K562 (cell line): Measurements from ENCODE around the gene PID1. TPM values are rescaled to one million over a fixed set of nuclear protein-coding genes. Genes with fewer than 3 reads are reported as not detected.

ENCODE experiments used
- ATAC-seq: fragments of 200-7000 bp; cut with Tn5 transposase; 3 replicates; pipeline ENCODE4 v1.9.1; 2020; ENCODE audit warnings: moderate library complexity
- BruUV-seq: library from RNA; stranded (reverse); fragments of 400-500 nt; replicated peaks from 2 replicates; lab custom pipeline; 2021; lab: Mats Ljungman, UMichigan
- CTCF ChIA-PET: fragments of 300-600 bp; formaldehyde crosslinking; extraction: SDS; loops from one replicate; lab custom pipeline; 2021; ENCODE audit warnings: low intra/inter-chr PET ratio; lab: Yijun Ruan, JAX
- POLR2A ChIA-PET: fragments of 300-600, 350-650 bp; sonication (Branson Sonifier 250); formaldehyde crosslinking; extraction: SDS; loops from one replicate; lab custom pipeline; 2021; ENCODE audit warnings: antibody characterized with exemption, inconsistent platforms; lab: Yijun Ruan, JAX
- DNase-seq, 4 experiments: peaks; one replicate each; pipeline versions ENCODE4 v3.0.0 to v3.0.0-alpha.2; 2011 to 2018; ENCODE audit warnings: low spot score in 3 of 4, mixed read lengths in 3 of 4; ENCODE audit errors: extremely low read depth in 1 of 4
- FAIRE-seq: peaks from 2 replicates; lab custom pipeline; 2011; peaks lifted over from hg19 to GRCh38; lab: Jason Lieb, UNC
- H2AFZ ChIP-seq: 2 replicates; pipeline ENCODE4 v1.6.0; 2011; ENCODE audit warnings: low read depth, low read length, control low read depth, inconsistent platforms
- H3K27ac ChIP-seq: fragments of 200-600 bp; 3 replicates; pipeline ENCODE4 v1.8.0; 2011; ENCODE audit warnings: low read depth, mild to moderate bottlenecking, control low read depth, inconsistent platforms, low read length, moderate library complexity, mixed read lengths; ENCODE audit errors: extremely low read depth
- H3K27me3 ChIP-seq, 2 experiments: fragments of 300-600 bp in 1 of 2; 2 replicates in 1 of 2; 3 replicates in 1 of 2; pipeline versions ENCODE4 v1.6.0 to v1.8.0; 2011; ENCODE audit warnings: inconsistent platforms in 2 of 2, low read length in 2 of 2, mild to moderate bottlenecking in 1 of 2, mixed read lengths in 1 of 2, moderate library complexity in 1 of 2; ENCODE audit not compliant: control insufficient read depth in 2 of 2, insufficient read depth in 2 of 2
- H3K36me3 ChIP-seq: fragments of 300-600 bp; 3 replicates; pipeline ENCODE4 v1.8.0; 2011; ENCODE audit warnings: mild to moderate bottlenecking, low read length, inconsistent platforms; ENCODE audit not compliant: control insufficient read depth, insufficient read depth
- H3K4me1 ChIP-seq, 2 experiments: fragments of 200-600 bp in 1 of 2; replicated peaks in 1 of 2; 2 replicates in 1 of 2; 3 replicates in 1 of 2; pipeline versions ENCODE4 v1.5.1 to v1.8.0; 2011; ENCODE audit warnings: inconsistent platforms in 2 of 2, low read length in 2 of 2, mild to moderate bottlenecking in 1 of 2, mixed read lengths in 1 of 2, moderate library complexity in 1 of 2; ENCODE audit not compliant: control insufficient read depth in 2 of 2, insufficient read depth in 2 of 2
- H3K4me2 ChIP-seq: 2 replicates; pipeline ENCODE4 v1.6.1; 2011; ENCODE audit warnings: low read length, control low read depth, inconsistent platforms, mixed read lengths; ENCODE audit not compliant: insufficient read depth
- H3K4me3 ChIP-seq: fragments of 200-600 bp; sonication (generic), shearing (Covaris generic); 2 replicates; pipeline ENCODE4 v1.5.1; 2016; ENCODE audit warnings: control low read depth, inconsistent platforms
- H3K79me2 ChIP-seq: fragments of 200-600 bp; 3 replicates; pipeline ENCODE4 v1.8.0; 2011; ENCODE audit warnings: low read length, inconsistent platforms; ENCODE audit not compliant: control insufficient read depth, insufficient read depth
- H3K9ac ChIP-seq, 2 experiments: 2 replicates each; pipeline versions ENCODE4 v1.6.0 to v1.6.1; 2011; ENCODE audit warnings: low read depth in 2 of 2, low read length in 2 of 2, control low read depth in 1 of 2, inconsistent platforms in 1 of 2, mild to moderate bottlenecking in 1 of 2, mixed read lengths in 1 of 2; ENCODE audit not compliant: insufficient read depth in 1 of 2
- H3K9me1 ChIP-seq: one replicate; pipeline ENCODE4 v1.6.0; 2011; ENCODE audit warnings: inconsistent platforms, mild to moderate bottlenecking, low read length, moderate library complexity; ENCODE audit not compliant: control insufficient read depth, insufficient read depth
- H3K9me3 ChIP-seq: replicated peaks from 2 replicates; pipeline ENCODE4 v1.5.1; 2011; ENCODE audit warnings: low read depth, low read length, inconsistent platforms; ENCODE audit not compliant: control insufficient read depth, insufficient read depth
- H4K20me1 ChIP-seq: replicated peaks from 2 replicates; pipeline ENCODE4 v1.6.1; 2011; ENCODE audit warnings: low read length, inconsistent platforms, mixed read lengths; ENCODE audit not compliant: control insufficient read depth, insufficient read depth
- BRD4 ChIP-seq: fragments of 200-600 bp; sonication (generic); IDR thresholded peaks from 2 replicates; pipeline ENCODE4 v1.6.1; 2017; ENCODE audit warnings: inconsistent platforms
- FOS ChIP-seq: IDR thresholded peaks from 3 replicates; pipeline ENCODE4 v1.6.1; 2011; ENCODE audit not compliant: insufficient read length; ENCODE audit errors: extremely low read depth
- ZNF224 ChIP-seq: sonication (generic); formaldehyde crosslinking; IDR thresholded peaks from 2 replicates; pipeline ENCODE4 v1.8.0; 2022; ENCODE audit warnings: mild to moderate bottlenecking, missing genetic modification reagents
- ZNF282 ChIP-seq: sonication (generic); formaldehyde crosslinking; IDR thresholded peaks from 2 replicates; pipeline ENCODE4 v1.8.1; 2023; ENCODE audit warnings: missing genetic modification reagents
- ZNF830 ChIP-seq: fragments of 250-450 bp; sonication (Bioruptor Pico); IDR thresholded peaks from 2 replicates; pipeline ENCODE4 v1.5.0; 2021; ENCODE audit warnings: mild to moderate bottlenecking
- WGBS: fragments of 100-300 bp; shearing (Covaris generic); methylation state at CpG from one replicate; pipeline ENCODE4 v1.1.6; 2016; ENCODE audit warnings: low coverage, mixed read lengths; ENCODE audit not compliant: insufficient coverage; ENCODE audit errors: missing lambda C conversion rate; 5-methylcytosine and 5-hydroxymethylcytosine counted together
- in situ Hi-C: fragments of 300-500 bp; cut with MboI; formaldehyde crosslinking; loops from 4 replicates; pipeline ENCODE4 v1.15.0; 2018; ENCODE audit warnings: inconsistent platforms, mixed read lengths
- intact Hi-C: fragments of 100-400 bp; cut with micrococcal nuclease; formaldehyde crosslinking; loops from 2 replicates; pipeline ENCODE4 v1.14.2; 2022
- polyA plus RNA-seq, 8 experiments: library from polyadenylated mRNA; depleted of rRNA in 4 of 8; stranded (reverse) in 5 of 8; unstranded in 3 of 8; fragments of >200 nt; fragmentation: Nextera tagmentation in 2 of 8; fragmentation: Illumina TruSeq in 1 of 8; extraction: Ambion mirVana in 2 of 8; extraction: Trizol in 1 of 8; gene quantifications; 2 replicates each; pipeline versions ENCODE4 v1.2.1 to v1.2.3, GENCODE V29; 2011 to 2014; ENCODE audit warnings: inconsistent platforms in 1 of 8, missing spikeins in 1 of 8
- total RNA-seq, 7 experiments: library from RNA; depleted of rRNA in 6 of 7; stranded (reverse); fragments of >200 nt in 6 of 7; fragmentation: Illumina TruSeq in 2 of 7; extraction: Trizol in 2 of 7; gene quantifications; 2 replicates each; pipeline versions ENCODE4 v1.2.1 to v1.2.3, GENCODE V29; 2011 to 2021; ENCODE audit warnings: low replicate concordance in 1 of 7
- TF ChIP-seq, protein P1 (sequence below): fragments of 450-650 bp; IDR thresholded peaks from 2 replicates; pipeline ENCODE4 v1.6.1; 2017; ENCODE audit warnings: antibody characterized with exemption, mild to moderate bottlenecking

PID1 gene
- total and polyA plus RNA-seq, 9 of the 15 experiments (the other 6 are each of a cell fraction or from before 2014, with no cell fraction given) = not detected

- TF ChIP-seq, protein P1, sequence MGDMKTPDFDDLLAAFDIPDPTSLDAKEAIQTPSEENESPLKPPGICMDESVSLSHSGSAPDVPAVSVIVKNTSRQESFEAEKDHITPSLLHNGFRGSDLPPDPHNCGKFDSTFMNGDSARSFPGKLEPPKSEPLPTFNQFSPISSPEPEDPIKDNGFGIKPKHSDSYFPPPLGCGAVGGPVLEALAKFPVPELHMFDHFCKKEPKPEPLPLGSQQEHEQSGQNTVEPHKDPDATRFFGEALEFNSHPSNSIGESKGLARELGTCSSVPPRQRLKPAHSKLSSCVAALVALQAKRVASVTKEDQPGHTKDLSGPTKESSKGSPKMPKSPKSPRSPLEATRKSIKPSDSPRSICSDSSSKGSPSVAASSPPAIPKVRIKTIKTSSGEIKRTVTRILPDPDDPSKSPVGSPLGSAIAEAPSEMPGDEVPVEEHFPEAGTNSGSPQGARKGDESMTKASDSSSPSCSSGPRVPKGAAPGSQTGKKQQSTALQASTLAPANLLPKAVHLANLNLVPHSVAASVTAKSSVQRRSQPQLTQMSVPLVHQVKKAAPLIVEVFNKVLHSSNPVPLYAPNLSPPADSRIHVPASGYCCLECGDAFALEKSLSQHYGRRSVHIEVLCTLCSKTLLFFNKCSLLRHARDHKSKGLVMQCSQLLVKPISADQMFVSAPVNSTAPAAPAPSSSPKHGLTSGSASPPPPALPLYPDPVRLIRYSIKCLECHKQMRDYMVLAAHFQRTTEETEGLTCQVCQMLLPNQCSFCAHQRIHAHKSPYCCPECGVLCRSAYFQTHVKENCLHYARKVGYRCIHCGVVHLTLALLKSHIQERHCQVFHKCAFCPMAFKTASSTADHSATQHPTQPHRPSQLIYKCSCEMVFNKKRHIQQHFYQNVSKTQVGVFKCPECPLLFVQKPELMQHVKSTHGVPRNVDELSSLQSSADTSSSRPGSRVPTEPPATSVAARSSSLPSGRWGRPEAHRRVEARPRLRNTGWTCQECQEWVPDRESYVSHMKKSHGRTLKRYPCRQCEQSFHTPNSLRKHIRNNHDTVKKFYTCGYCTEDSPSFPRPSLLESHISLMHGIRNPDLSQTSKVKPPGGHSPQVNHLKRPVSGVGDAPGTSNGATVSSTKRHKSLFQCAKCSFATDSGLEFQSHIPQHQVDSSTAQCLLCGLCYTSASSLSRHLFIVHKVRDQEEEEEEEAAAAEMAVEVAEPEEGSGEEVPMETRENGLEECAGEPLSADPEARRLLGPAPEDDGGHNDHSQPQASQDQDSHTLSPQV = no peak
- no peak for TF ChIP-seq FOS
- no peak for TF ChIP-seq ZNF224 (CRISPR knock-in tag)
These were observed 111.7 kb downstream of the PID1 start (continued) for GRCh38 chr2:229159405-229159804.

DNA sequence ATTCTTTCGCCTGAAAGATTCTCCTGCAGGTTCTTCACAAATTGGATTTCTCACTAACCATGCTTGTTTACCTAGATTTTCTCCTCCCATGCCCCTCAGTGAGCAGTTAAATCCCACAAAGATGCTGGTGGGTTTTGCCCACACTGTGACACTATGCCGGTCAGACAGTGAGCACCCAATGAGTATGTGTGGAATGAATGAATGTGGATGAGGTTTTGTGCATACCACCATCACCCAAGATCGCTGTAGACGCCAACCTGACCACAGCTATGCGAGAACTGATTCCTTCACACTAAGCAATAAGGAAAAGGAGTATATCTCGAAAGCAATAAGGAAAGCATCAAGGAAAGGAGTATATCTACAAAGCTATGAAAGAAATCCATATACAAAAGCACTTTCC is 116.7 kb downstream of the PID1 start:
- H3K4me3 ChIP-seq = no peak overlapping the region
- no peak overlapping the region for H3K27ac ChIP-seq
- no TSS peak for BruUV-seq
- H3K9ac ChIP-seq = no peak overlapping the region
- no peaks in the 10 kb centered on the region for H3K9me3 ChIP-seq
- H3K9me1 ChIP-seq = no peaks in the 10 kb centered on the region
- H3K27me3 ChIP-seq = no peaks in the 10 kb centered on the region
- H2AFZ ChIP-seq = no peak overlapping the region
- no peaks in the 10 kb centered on the region for H3K79me2 ChIP-seq
- POLR2A ChIA-PET = no interaction called here
- no peak overlapping the region for H3K4me2 ChIP-seq
- WGBS = 0% methylated on average over 6 of the region's 6 CpGs
- H3K4me1 ChIP-seq = no peaks in the 10 kb centered on the region
- in situ Hi-C loops (no loop called here), intact Hi-C loops (no loop called here)
- no peak for FAIRE-seq
- H3K36me3 ChIP-seq = no peaks in the 10 kb centered on the region
- CTCF ChIA-PET = no interaction called here
- ATAC-seq = no peak
- no peak for DNase-seq
- H4K20me1 ChIP-seq = no peaks in the 10 kb centered on the region
- TF ChIP-seq BRD4 = no peak
- no peak for TF ChIP-seq ZNF830 (CRISPR knock-in tag)
- TF ChIP-seq ZNF282 (CRISPR knock-in tag) = no peak
